HG02981 (cell line): ENCODE data around the gene KAZALD1.

Experiments
- ATAC-seq: cut with Tn5 transposase; IDR thresholded peaks from one replicate; pipeline ENCODE4 v1.9.1; 2021; ENCODE audit warnings: mild to moderate bottlenecking, moderate library complexity; ENCODE audit not compliant: unreplicated experiment

The KAZALD1 gene

GRCh38 chr10:101065481-101066145, 3.8 kb downstream of the KAZALD1 start:
- ATAC-seq: no peak

GRCh38 chr10:101066146-101066895, 4.5 kb downstream of the KAZALD1 start:
- no peak for ATAC-seq

- ATAC-seq: no peak
Measured at GRCh38 chr10:101066896-101067355, 5.1 kb downstream of the KAZALD1 start.

GRCh38 chr10:101067356-101068083, 5.7 kb downstream of the KAZALD1 start:
- ATAC-seq: no peak

- no peak for ATAC-seq
Measured at GRCh38 chr10:101069441-101069840, 7.7 kb downstream of the KAZALD1 start.

- no peak for ATAC-seq
Measured at GRCh38 chr10:101070098-101070497, 8.3 kb downstream of the KAZALD1 start.

- no peak for ATAC-seq
Measured at GRCh38 chr10:101071267-101071884, 9.6 kb downstream of the KAZALD1 start.

GRCh38 chr10:101071885-101072433, 10.2 kb downstream of the KAZALD1 start:
- ATAC-seq: no peak

- ATAC-seq: no peak
Measured at GRCh38 chr10:101072923-101073322, 11.1 kb downstream of the KAZALD1 start.

GRCh38 chr10:101073631-101074030, 11.8 kb downstream of the KAZALD1 start:
- ATAC-seq: no peak

GRCh38 chr10:101075775-101076174, 14.0 kb downstream of the KAZALD1 start:
- ATAC-seq: no peak

GRCh38 chr10:101076630-101077029, 14.8 kb downstream of the KAZALD1 start:
- ATAC-seq: no peak

- ATAC-seq: no peak
Measured at GRCh38 chr10:101079874-101080273, 18.1 kb downstream of the KAZALD1 start.

GRCh38 chr10:101080933-101081931, 19.4 kb downstream of the KAZALD1 start:
- ATAC-seq: no peak

GRCh38 chr10:101085846-101086245, 24.1 kb downstream of the KAZALD1 start:
- ATAC-seq: no peak

GRCh38 chr10:101087376-101087775, 25.6 kb downstream of the KAZALD1 start:
- no peak for ATAC-seq

GRCh38 chr10:101087965-101088364, 26.2 kb downstream of the KAZALD1 start:
- no peak for ATAC-seq

- ATAC-seq: no peak
Measured at GRCh38 chr10:101089520-101090299, 27.9 kb downstream of the KAZALD1 start.

- ATAC-seq: no peak
Measured at GRCh38 chr10:101090597-101090996, 28.8 kb downstream of the KAZALD1 start.
